Measurements from ENCODE around the gene C17orf113. TPM values are rescaled to one million over a fixed set of nuclear protein-coding genes. Genes with fewer than 3 reads are reported as not detected.
A peak's percentile ranks its signal among the peaks of the same experiment; 100 is the strongest.

Gene C17orf113
- total RNA-seq, 6 experiments from 2014 or later = 0.07 to 0.10 (median 0.08) TPM; not detected in 2

DNA sequence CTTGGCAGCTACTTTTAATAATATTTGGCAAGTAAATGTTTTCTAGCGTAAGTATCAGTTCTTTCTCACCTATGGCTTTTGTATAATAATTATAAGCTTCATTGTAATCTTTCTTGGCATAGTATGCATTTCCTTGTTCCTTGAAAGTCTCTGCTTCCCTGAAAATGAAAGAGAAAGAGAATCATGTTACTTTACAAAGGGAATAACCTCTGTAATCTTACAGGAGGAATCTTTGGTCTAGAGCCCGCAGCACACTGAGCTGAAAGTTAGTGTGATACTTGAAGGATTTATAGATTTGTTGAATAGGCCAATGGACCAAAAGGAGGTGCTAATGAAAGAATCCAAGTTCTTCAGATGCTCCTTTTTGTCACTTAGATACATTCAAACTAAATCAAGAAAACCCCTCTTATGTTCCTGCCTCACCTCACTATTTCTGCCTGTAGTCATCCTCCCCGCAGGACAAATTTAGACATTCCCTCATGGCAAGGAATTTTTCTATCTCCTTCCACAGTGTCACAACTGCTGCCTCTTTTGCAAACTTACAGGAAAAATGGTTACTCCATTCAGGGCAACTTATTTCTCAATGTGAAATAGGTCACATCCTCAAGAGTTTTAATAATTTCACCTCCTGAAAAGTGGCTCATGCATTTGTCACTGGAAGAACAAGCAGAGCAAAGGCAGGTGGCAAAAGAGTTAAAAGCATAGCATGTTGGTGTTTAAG lies 49.8 kb downstream of the C17orf113 start:
- TF ChIP-seq CTCF (IDR thresholded peaks at IDR 0.05) = no peak
- peaks cover 69% of the 10 kb centered on the region for H3K4me1 Mint-ChIP-seq (ENCODE audit: low read depth)
- H3K27ac Mint-ChIP-seq = no peak overlapping the region
- peaks cover 35% of the 10 kb centered on the region for H3K36me3 Mint-ChIP-seq (ENCODE audit: low read depth)
- no peaks in the 10 kb centered on the region for H3K9me3 Mint-ChIP-seq
- DNase-seq = no peak
- no peaks in the 10 kb centered on the region; the same call in 1 of the 2 replicates for H3K27me3 Mint-ChIP-seq (ENCODE audit: insufficient read depth)
- H3K4me3 Mint-ChIP-seq = no peak overlapping the region

- no peak for DNase-seq
- Mint-ChIP-seq H3K9me3 (no peaks in the 10 kb centered on the region), H3K27ac (peak overlapping the region; percentile 12; the same call in 1 of the 2 replicates), H3K36me3 (ENCODE audit: low read depth) (peaks cover 40% of the 10 kb centered on the region), H3K4me1 (ENCODE audit: low read depth) (peaks cover 51% of the 10 kb centered on the region), H3K27me3 (ENCODE audit: insufficient read depth) (no peaks in the 10 kb centered on the region), H3K4me3 (no peak overlapping the region)
- TF ChIP-seq CTCF (IDR thresholded peaks at IDR 0.05) = no peak
These were observed 51.9 kb downstream of the C17orf113 start for GRCh38 chr17:41998497-41998896.

GRCh38 chr17:41996855-41997164 lies 53.6 kb downstream of the C17orf113 start:
- Mint-ChIP-seq H3K27me3 (ENCODE audit: insufficient read depth) (no peaks in the 10 kb centered on the region), H3K27ac (peak overlapping the region; percentile 69), H3K4me3 (peak overlapping the region; percentile 11), H3K9me3 (no peaks in the 10 kb centered on the region), H3K36me3 (ENCODE audit: low read depth) (peaks cover 46% of the 10 kb centered on the region), H3K4me1 (ENCODE audit: low read depth) (peaks cover 47% of the 10 kb centered on the region)
- 0 out of 2 replicates have a peak, but pooled peaks have one; percentile 8 for TF ChIP-seq CTCF (IDR thresholded peaks at IDR 0.05)
- DNase-seq = no peak

GRCh38 chr17:41992576-41992975 lies 57.8 kb downstream of the C17orf113 start:
- no peak for TF ChIP-seq CTCF (IDR thresholded peaks at IDR 0.05)
- Mint-ChIP-seq H3K4me1 (ENCODE audit: low read depth) (peaks cover 35% of the 10 kb centered on the region), H3K9me3 (no peaks in the 10 kb centered on the region), H3K27ac (peak overlapping the region; percentile 69), H3K4me3 (no peak overlapping the region), H3K27me3 (ENCODE audit: insufficient read depth) (no peaks in the 10 kb centered on the region; the same call in 1 of the 2 replicates), H3K36me3 (ENCODE audit: low read depth) (peaks cover 62% of the 10 kb centered on the region)
- DNase-seq = no peak

GRCh38 chr17:41989702-41990419 lies 60.5 kb downstream of the C17orf113 start:
- H3K36me3 Mint-ChIP-seq (ENCODE audit: low read depth) = peaks cover 60% of the 10 kb centered on the region
- H3K4me1 Mint-ChIP-seq (ENCODE audit: low read depth) = peaks cover 20% of the 10 kb centered on the region
- no peaks in the 10 kb centered on the region; the same call in 1 of the 2 replicates for H3K27me3 Mint-ChIP-seq (ENCODE audit: insufficient read depth)
- DNase-seq = no peak
- H3K4me3 Mint-ChIP-seq = no peak overlapping the region
- no peak overlapping the region for H3K27ac Mint-ChIP-seq
- TF ChIP-seq CTCF (IDR thresholded peaks at IDR 0.05) = no peak
- H3K9me3 Mint-ChIP-seq = no peaks in the 10 kb centered on the region

All from HFFc6 (cell line).